Mucosa of gallbladder (tissue), 1 donor: ENCODE data around the gene NACC2. TPM values are rescaled to one million over a fixed set of nuclear protein-coding genes. Genes with fewer than 3 reads are reported as not detected.
A peak's percentile ranks its signal among the peaks of the same experiment; 100 is the strongest.

Experiments
- DNase-seq: peaks from one replicate; pipeline ENCODE4 v3.0.0-alpha.2; 2020; ENCODE audit warnings: low spot score
- total RNA-seq: library from RNA; stranded (reverse); gene quantifications from one replicate; pipeline ENCODE4 v1.2.1, GENCODE V29; 2021
- donor health status: DM: no; HTN: no; CAD: no.

NACC2 gene
- total RNA-seq, 1 donor from 2014 or later: 59.6 TPM

- no peak for DNase-seq
Observed at GRCh38 chr9:135994501-135995192, 100.4 kb downstream of the NACC2 start.

GRCh38 chr9:135993765-135994500 is 101.2 kb downstream of the NACC2 start:
- no peak for DNase-seq

DNA sequence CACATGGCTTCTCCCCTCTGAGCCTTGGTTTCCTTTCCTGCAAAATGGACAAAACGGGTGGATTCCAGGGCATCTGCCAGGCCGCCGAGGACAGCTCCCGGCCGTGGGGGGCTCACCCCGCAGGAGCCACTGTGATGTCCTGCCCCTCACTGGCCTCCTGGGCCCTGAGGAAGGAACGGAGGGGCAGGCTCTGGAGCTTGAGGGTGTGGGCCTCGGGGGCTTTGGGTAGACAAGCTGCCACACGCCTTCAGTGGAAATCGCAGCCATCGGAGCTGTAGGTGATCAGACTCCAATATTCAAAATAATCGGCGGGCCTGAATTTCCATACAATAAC is 101.7 kb downstream of the NACC2 start:
- no peak for DNase-seq

DNA sequence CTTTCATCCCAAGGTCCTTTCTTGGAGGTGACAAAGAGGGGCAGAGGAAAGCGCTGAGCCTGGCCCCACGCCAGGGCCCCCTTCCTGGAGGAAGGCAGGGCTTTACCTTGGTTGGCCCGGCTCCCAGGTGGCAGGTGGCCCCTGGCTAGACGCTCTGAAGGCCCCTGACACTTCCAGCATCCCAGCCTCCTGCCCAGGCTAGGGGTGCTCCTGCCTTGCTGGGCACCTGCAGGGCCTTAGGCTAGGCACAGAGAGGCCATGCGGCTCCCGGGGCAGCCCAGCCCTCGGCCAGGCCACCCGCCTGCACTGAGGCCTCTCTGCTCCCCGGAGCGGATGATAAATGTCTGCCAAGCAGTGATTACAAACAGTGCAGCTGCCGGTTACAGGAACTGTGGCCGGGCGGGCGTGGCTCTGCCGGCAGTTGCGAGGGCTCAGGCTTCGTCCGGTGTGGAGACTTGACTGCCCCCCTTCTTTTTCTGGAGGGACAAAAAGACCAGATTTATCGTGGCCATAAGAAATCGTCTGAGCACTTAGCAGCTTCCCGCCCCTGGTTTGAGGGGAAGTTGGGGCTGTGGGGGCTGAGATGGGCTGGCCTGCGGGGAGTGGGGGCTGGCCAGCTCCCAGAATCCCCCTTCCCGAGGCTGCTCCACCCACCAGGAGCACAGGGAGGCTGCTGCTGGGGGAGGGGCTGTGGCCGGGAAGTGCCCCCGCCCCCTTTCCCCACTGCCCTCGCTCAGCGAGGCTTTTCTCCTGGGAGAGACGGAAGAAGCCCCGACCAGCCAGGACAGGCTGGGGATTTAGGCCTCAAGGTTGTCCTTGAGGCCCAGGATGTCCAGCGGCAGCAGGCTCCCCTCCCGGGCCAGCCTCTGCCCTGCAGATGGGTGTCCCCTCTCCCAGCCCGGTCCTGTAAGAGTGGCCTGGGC is 102.3 kb downstream of the NACC2 start:
- DNase-seq: peak; percentile 72

DNA sequence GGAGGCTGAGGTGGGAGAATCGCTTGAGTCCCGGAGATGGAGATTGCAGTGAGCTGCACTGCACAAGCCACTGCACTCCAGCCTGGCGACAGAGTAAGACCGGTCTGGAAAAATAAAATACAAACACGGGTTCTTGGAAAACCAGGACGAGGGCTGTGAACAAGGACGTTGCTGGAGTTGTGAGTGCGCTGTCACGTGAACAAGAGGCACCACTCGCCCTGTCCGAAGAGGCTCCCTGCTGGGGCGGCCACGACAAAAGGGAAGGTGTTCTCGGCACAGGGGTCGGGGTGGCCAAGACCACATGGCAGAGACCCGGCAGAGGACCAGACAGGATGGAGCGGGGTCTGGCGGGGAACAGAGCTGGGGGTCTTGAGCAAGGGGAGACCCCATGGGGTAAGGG is 103.3 kb downstream of the NACC2 start:
- DNase-seq: no peak

DNA sequence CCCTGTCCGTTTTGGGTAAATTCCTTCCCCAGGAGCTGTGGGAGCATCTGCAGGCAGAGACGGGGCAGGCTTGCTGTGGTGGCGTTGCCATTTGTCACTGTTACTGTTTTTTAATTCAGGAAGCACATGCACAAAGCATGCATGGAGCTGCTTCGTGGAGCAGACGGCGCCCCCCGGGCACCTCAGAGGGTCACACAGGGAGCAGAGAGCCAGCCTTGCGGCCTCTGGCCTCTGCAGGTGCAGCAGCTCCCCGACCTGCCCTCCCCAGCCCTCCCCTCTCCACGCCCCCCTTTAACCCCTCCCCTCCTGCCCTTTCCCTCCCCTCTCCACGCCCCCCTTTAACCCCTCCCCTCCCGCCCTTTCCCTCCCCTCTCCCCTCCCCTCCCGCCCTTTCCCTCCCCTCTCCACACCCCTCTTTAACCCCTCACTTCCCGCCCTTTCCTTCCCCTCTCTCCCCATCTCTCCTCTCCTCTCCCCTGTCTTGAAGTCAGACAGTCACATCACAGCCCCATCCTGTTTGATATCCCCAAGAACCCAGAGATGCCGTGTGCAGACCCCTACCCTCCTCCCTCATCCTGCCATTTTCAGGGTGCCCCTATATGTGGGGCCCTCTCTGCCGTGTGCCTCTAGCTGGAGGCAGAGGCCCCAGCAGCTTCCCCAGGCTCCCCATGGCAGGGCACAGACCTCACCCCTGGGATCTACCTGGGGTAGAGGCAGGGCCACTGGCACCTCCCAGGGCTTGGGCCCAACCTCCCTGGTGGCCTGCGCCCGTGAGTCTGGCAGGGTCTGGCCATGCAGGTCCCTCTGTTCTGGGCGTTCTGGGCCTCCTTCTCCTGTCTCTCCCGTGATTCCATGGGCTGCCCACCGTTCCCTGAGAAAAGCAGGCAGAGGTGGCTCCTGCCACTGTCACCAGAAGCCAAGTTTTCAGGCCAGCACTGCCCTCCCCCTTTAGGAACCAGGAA is 104.3 kb downstream of the NACC2 start:
- no peak for DNase-seq

DNA sequence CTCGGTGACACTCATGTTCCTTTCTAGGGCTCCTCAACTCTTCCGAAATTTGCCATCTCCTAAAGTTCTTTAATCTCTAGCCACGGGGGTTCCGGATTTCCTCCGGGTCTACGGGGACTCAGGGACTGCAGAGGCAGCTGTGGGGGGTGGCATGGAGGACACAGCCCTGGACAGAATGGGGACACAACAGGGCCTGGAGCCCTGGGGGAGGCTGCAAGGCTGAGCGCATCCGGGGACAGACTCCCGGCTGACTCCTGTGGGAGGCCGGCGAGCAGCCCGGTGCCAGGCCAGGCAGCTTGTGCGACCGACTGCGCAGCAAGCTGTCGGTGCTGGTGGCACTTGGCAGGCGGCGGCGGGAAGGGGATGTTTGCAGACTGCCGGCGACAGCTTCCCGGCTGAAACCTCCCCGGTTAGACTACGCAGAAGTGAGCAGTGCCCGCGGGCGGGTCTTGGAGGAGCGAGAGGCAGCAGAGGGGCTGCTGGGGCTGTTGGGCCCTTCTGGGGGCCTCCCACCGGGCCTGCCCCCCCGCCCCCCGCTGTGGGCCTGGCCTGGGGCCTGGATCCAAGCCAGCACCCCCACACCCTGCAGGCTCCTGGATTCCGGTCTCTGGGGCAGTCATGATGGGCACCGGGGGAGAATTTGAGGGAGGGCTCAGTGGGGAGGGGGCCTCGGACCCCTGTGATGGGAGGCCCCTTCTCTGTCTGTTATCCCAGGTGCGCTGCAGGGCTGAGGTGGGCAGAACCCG is 105.2 kb downstream of the NACC2 start:
- DNase-seq: no peak

GRCh38 chr9:135989157-135989556 is 105.9 kb downstream of the NACC2 start:
- DNase-seq: no peak

DNA sequence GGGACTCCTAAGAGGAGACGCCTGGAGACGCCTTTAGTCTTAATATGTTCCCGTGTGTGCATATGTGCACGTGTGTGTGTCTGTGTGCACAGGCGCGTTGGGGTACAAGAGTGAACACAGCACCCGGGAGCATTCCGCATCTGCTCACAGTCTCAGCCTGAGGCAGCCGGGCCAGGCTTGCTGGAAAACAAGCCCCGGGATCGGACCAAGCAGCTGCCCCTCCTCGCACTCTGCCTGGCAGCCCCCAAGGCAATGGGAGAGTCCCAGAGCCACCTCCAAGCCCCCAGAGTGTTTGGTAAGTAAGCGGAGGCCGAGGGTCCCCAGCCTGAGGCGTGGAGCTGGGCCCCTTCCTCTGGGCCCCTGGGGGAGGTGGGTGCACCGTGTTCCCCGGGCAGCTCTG is 106.6 kb downstream of the NACC2 start:
- DNase-seq: no peak

- DNase-seq: no peak
Observed at GRCh38 chr9:135987838-135988404, 107.2 kb downstream of the NACC2 start.

DNA sequence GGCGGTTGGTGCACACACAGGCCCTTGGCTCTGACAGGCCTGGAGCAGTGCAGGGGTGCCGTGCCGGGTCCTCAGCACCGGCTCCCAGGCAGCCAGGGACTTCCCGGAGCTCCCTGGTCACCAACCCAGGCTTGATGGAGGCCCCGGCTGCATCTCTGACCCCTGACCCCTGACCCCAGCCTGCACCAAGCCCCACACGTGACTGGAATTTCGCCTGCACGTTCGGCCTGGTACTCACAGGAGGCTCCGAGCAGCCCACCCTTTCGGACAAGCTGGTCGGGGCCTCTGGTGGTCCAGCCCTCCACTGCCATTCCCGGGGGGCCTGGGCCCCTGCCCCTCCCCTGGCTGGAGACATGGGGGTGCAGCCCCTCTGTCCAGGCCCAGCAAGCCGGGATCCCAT is 108.5 kb downstream of the NACC2 start:
- no peak for DNase-seq

DNA sequence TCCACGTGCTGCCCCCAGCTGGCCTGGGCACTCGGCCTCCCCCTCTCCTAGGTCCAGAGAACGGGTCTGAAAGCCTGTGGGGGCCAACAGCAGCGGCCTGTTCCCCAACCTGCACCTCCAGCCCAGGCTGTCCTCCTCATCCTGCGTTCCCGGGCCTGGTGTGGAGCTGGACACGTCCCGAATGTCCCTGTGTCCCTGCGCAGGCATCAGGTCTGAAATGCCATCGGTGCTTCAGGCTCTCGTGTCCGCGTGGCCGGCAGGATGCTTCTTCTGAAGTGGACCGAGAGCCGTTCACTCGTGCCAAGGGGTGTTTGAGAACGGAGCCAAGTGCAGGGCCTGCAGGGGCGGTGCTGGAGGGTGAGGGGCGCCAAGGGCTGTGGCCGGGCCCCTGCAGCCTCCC is 109.2 kb downstream of the NACC2 start:
- DNase-seq: no peak

DNA sequence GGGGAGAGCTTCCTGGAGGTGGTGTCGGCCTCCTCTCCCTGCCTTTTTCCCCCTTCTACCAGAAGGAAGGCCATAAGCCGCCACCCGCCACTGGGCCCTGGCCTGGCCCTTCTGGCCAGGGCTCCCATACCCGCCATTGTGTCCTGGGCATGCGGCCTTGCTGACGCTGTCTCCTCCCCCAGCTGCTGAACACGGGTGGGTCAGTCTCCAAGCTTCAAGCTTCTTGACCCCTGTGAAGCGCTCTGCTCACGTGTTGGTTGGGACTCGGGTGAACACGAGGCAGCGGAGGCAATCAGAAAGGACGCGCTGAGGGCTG is 109.7 kb downstream of the NACC2 start:
- DNase-seq: no peak

DNA sequence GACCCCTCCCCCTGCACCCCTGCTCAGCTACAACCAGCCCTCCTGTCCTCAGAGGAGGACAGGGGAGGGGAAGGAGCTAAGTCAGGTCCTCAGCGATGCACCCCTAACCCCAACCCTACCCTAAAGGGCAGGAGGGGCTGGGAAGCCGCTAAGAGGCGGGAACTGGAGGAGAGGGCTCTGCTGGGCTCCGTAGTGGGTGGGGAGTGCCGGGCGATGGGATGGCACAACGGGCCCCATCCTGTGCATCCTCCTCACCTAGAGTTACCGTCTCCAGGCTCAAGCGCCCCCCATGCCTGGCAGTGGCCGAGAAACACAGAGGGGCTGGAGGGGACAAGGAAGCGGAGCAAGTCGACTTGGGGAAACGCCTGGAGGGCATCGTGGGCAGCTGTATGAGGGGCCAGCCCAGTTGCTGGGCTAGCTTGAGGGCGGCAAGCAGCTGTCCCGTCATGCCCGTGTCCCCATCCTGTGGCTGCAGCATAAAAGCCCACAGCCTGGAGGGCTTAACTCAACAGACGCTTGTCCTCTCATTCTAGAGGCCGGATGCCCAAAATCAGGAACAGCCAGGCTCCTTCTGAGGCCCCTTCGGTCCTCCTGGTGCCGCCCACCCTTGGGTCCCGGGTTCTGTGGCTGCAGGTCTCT is 110.9 kb downstream of the NACC2 start:
- DNase-seq: no peak

GRCh38 chr9:135983208-135984071 is 111.6 kb downstream of the NACC2 start:
- no peak for DNase-seq

DNA sequence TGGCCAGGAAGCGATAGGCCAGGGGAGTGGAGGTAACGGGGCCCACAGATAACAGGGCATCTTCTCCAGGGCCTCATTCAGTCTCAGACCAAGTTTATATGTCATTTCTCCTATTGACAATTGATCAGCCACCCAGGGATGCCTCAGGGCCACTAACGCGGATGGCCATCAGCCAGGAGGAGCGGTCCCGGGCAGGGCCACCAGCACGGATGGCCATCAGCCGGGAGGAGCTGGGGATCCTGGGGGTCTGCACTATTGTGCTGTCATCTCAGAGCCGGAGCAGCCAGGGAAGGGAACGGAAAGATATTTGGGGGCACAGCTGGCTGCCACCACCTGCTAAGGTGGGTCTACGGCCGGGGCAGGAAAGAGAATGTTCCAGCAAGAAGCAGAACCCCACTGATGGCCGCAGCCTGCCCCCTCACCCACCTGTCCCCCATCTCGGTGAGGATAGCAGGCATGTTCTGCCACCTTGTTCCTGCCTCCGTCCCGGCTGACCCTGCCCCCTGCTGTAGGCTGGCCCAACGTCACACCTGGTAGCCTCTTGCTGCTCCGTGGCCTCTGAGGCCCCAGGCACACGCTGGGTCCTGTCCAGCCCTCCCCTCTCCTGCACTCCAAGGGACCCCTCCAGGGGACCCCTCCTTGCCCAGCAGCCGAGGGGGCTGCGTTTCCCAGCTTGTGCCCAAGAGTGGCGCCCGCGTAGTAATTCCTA is 112.4 kb downstream of the NACC2 start:
- no peak for DNase-seq

GRCh38 chr9:135980926-135981630 is 114.0 kb downstream of the NACC2 start:
- no peak for DNase-seq
